ENCODE measurements around the gene DCUN1D2. TPM values are rescaled to one million over a fixed set of nuclear protein-coding genes. Genes with fewer than 3 reads are reported as not detected.

The DCUN1D2 gene
- total and polyA plus RNA-seq, 10 of the 15 experiments (the other 5 are each of a cell fraction or from before 2014, with no cell fraction given): 2.5 to 23.6 (median 9.3) TPM

GRCh38 chr13:113535381-113535781 is 44.9 kb upstream of the DCUN1D2 start:
- ChIA-PET SMC1A (ENCODE audit: uncharacterized antibody, unreplicated experiment) (no interaction called here), POLR2A (no interaction called here), RAD21 (ENCODE audit: unreplicated experiment) (no interaction called here), CTCF (interaction anchor here (0.6 kb wide), 1 partner anchor 927 kb away, joined by 3 read pairs; no protein-coding TSS in a partner anchor)
- FAIRE-seq (no peak), ATAC-seq (no peak), DNase-seq (ENCODE audit: low read depth, low spot score) (no peak)
- H3K27ac ChIP-seq (ENCODE audit: control insufficient read depth, insufficient read depth): no peak overlapping the region
- intact Hi-C loops (cut with micrococcal nuclease; ENCODE audit: unreplicated experiment): no loop called here
- in situ Hi-C loops (cut with MboI): no loop called here
- no peak overlapping the region for H2AFZ ChIP-seq (ENCODE audit: control insufficient read depth, low read depth, low read length)
- no peaks in the 10 kb centered on the region for H3K79me2 ChIP-seq (ENCODE audit: control insufficient read depth, insufficient read depth, low read length)
- no TSS peak for BruUV-seq (replicated peaks)
- no peaks in the 10 kb centered on the region for H3K27me3 ChIP-seq (replicated peaks in 1 of 2; ENCODE audit: control insufficient read depth in 2 of 2, insufficient read depth in 2 of 2, low read length in 1 of 2)
- no peak overlapping the region for H3K4me3 ChIP-seq
- no peaks in the 10 kb centered on the region; the same call in 2 of the 3 replicates for H3K9me3 ChIP-seq (replicated peaks; ENCODE audit: control insufficient read depth, insufficient read depth, low read length)
- H3K4me2 ChIP-seq (ENCODE audit: control insufficient read depth, insufficient read depth): no peak overlapping the region
- 97% methylated on average over 13 of the region's 13 CpGs for WGBS (ENCODE audit: insufficient coverage, insufficient replicate concordance, low lambda C conversion rate, missing lambda C conversion rate)
- H3K9ac ChIP-seq (ENCODE audit: control insufficient read depth, insufficient read depth, low read length): no peak overlapping the region
- H3K4me1 ChIP-seq (ENCODE audit: control insufficient read depth, insufficient read depth, low read length): no peaks in the 10 kb centered on the region
- H3K36me3 ChIP-seq (ENCODE audit: control insufficient read depth in 2 of 2, insufficient read depth in 2 of 2, low read length in 1 of 2): peaks cover 2 to 3% of the 10 kb centered on the region in 2 experiments; a peak in 2 of 4 replicates
- H4K20me1 ChIP-seq (ENCODE audit: control insufficient read depth, insufficient read depth): no peaks in the 10 kb centered on the region
- no peak for TF ChIP-seq SMAD5 (IDR thresholded peaks at IDR 0.05; ENCODE audit: low read depth)
- TF ChIP-seq SIX5 (IDR thresholded peaks at IDR 0.05; ENCODE audit: low read depth, low read length, severe bottlenecking): no peak
- TF ChIP-seq CREB1 (IDR thresholded peaks at IDR 0.05; ENCODE audit: low read depth): no peak
- TF ChIP-seq NFXL1 (IDR thresholded peaks at IDR 0.05; ENCODE audit: borderline replicate concordance): no peak
- no peak for TF ChIP-seq CBX5 (IDR thresholded peaks at IDR 0.05; ENCODE audit: low read depth)
- TF ChIP-seq ATF7 (IDR thresholded peaks at IDR 0.05; ENCODE audit: low read depth): no peak
- TF ChIP-seq, protein P1, sequence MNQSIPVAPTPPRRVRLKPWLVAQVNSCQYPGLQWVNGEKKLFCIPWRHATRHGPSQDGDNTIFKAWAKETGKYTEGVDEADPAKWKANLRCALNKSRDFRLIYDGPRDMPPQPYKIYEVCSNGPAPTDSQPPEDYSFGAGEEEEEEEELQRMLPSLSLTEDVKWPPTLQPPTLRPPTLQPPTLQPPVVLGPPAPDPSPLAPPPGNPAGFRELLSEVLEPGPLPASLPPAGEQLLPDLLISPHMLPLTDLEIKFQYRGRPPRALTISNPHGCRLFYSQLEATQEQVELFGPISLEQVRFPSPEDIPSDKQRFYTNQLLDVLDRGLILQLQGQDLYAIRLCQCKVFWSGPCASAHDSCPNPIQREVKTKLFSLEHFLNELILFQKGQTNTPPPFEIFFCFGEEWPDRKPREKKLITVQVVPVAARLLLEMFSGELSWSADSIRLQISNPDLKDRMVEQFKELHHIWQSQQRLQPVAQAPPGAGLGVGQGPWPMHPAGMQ (IDR thresholded peaks at IDR 0.05; ENCODE audit: borderline replicate concordance): no peak
